SK-N-MC (cell line): ENCODE results near the gene TRIM44.

ENCODE experiments used
- EZH2 ChIP-seq: fragments of 200-600 bp; sonication (generic); IDR thresholded peaks from one replicate; pipeline ENCODE4 v1.6.1; 2017; ENCODE audit warnings: antibody characterized with exemption
- FOXP2 ChIP-seq: optimal IDR thresholded peaks from 2 replicates; pipeline ENCODE3; 2011; ENCODE audit warnings: mild to moderate bottlenecking, moderate library complexity; ENCODE audit not compliant: insufficient read depth; ENCODE audit errors: extremely low read length, control extremely low read depth
- POLR2AphosphoS5 ChIP-seq: IDR thresholded peaks from 2 replicates; pipeline ENCODE4 v1.6.1; 2012; ENCODE audit warnings: mild to moderate bottlenecking, low read depth, low read length, borderline replicate concordance

DNA sequence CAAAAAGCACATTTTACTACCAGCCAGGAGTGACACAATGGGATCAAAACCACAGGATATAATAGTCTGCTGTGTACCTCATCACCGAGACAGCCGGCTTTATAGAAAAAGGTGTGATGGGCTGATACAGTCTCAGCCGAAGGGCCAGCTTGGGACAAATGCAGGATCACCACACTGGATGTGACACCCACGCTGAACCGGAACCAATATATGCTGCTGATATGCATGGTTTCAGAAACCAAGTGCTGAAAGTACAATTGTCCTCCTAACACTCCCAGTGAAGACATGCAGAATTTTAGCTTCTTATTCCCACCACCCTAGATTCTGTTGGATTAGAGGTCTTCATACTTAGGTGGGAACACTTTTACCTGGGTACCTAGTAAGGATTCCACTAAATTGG is 184.3 kb downstream of the TRIM44 start:
- TF ChIP-seq EZH2, result no peak
- no peak for TF ChIP-seq POLR2AphosphoS5
- no peak for TF ChIP-seq FOXP2
